ENCODE results near the gene CCNDBP1.

GRCh38 chr15:43143203-43143941 lies 41.8 kb upstream of the CCNDBP1 start:
- TF ChIP-seq EZH2phosphoT487 (IDR thresholded peaks at IDR 0.05; ENCODE audit: borderline replicate concordance, low read depth) (no peak), TAF1 (IDR thresholded peaks at IDR 0.05; ENCODE audit: borderline replicate concordance, low read depth, low read length) (no peak), CTCF (IDR thresholded peaks at IDR 0.05) (no peak), YY1 (IDR thresholded peaks at IDR 0.05; ENCODE audit: low read depth) (no peak), SMC3 (IDR thresholded peaks at IDR 0.05; ENCODE audit: low read depth, low read length) (no peak), ZBTB33 (IDR thresholded peaks at IDR 0.05; ENCODE audit: borderline replicate concordance, low read depth) (no peak), GABPA (IDR thresholded peaks at IDR 0.05; ENCODE audit: low read depth) (no peak)
